Subcutaneous adipose tissue (tissue), 4 donors: ENCODE results near the gene SWAP70. TPM values are rescaled to one million over a fixed set of nuclear protein-coding genes. Genes with fewer than 3 reads are reported as not detected.

Experiments
- CTCF ChIP-seq: fragments of 450-650 bp; IDR thresholded peaks from one replicate; pipeline ENCODE4 v1.5.1; 2016; ENCODE audit warnings: low read depth, mild to moderate bottlenecking, control low read depth, antibody characterized with exemption, moderate library complexity
- total RNA-seq, 4 donors: library from RNA; depleted of rRNA; stranded (reverse); fragments of >200 nt; gene quantifications; one replicate each; pipeline ENCODE4 v1.1.0, GENCODE V29; 2016

SWAP70 gene
- total RNA-seq, 4 donors from 2014 or later = 48.8 to 72.7 (median 60.6) TPM

- no peak for TF ChIP-seq CTCF
These were observed 24.8 kb upstream of the SWAP70 start for GRCh38 chr11:9639099-9639498.

GRCh38 chr11:9639985-9640384 is 23.9 kb upstream of the SWAP70 start:
- TF ChIP-seq CTCF = no peak

GRCh38 chr11:9642894-9643293 is 21.0 kb upstream of the SWAP70 start:
- TF ChIP-seq CTCF = no peak

- TF ChIP-seq CTCF = no peak
These were observed 20.1 kb upstream of the SWAP70 start for GRCh38 chr11:9643751-9644150.

- TF ChIP-seq CTCF = no peak
These were observed 18.0 kb upstream of the SWAP70 start for GRCh38 chr11:9645881-9646280.

- no peak for TF ChIP-seq CTCF
These were observed 17.6 kb upstream of the SWAP70 start for GRCh38 chr11:9646324-9646723.

GRCh38 chr11:9651481-9651880 is 12.4 kb upstream of the SWAP70 start:
- TF ChIP-seq CTCF = no peak
